Upper lobe of right lung (tissue), 1 donor: Measurements from ENCODE around the gene SMIM41. TPM values are rescaled to one million over a fixed set of nuclear protein-coding genes. Genes with fewer than 3 reads are reported as not detected.

Experiments
- ATAC-seq: fragments of 200-7000 bp; cut with Tn5 transposase; one replicate; pipeline ENCODE4 v1.9.1; 2020; ENCODE audit warnings: mild to moderate bottlenecking, moderate library complexity
- DNase-seq: peaks from one replicate; pipeline ENCODE4 v3.0.0-alpha.2; 2020
- H3K27ac ChIP-seq: fragments of 200-600 bp; one replicate; pipeline ENCODE4 v1.8.0; 2022
- H3K27me3 ChIP-seq: fragments of 200-600 bp; one replicate; pipeline ENCODE4 v1.8.0; 2022; ENCODE audit warnings: mild to moderate bottlenecking
- H3K36me3 ChIP-seq: fragments of 200-600 bp; one replicate; pipeline ENCODE4 v1.8.0; 2022
- H3K4me1 ChIP-seq: fragments of 200-600 bp; one replicate; pipeline ENCODE4 v1.8.0; 2022
- H3K4me3 ChIP-seq: fragments of 200-600 bp; one replicate; pipeline ENCODE4 v1.8.0; 2022; ENCODE audit warnings: mild to moderate bottlenecking
- H3K9me3 ChIP-seq: fragments of 200-600 bp; one replicate; pipeline ENCODE4 v1.8.0; 2022
- intact Hi-C: fragments of 100-400 bp; cut with DNase I; formaldehyde crosslinking; loops from one replicate; pipeline ENCODE4 v1.11.0; 2022
- total RNA-seq: library from RNA; stranded (reverse); fragmentation: NEBNext Ultra II Directional; extraction: Animal tissue kit (Norgen Biotek cat#: 25700); gene quantifications from one replicate; pipeline ENCODE4 v1.2.1, GENCODE V29; 2021
- TF ChIP-seq, protein P1 (sequence below): fragments of 200-600 bp; IDR thresholded peaks from one replicate; pipeline ENCODE4 v1.8.0; 2022; ENCODE audit warnings: antibody characterized with exemption
- donor health status: DM: no; HTN: yes; CAD: no; lungs with severe emphysema.

The SMIM41 gene
- total RNA-seq, 1 donor from 2014 or later = 6.1 TPM

DNA sequence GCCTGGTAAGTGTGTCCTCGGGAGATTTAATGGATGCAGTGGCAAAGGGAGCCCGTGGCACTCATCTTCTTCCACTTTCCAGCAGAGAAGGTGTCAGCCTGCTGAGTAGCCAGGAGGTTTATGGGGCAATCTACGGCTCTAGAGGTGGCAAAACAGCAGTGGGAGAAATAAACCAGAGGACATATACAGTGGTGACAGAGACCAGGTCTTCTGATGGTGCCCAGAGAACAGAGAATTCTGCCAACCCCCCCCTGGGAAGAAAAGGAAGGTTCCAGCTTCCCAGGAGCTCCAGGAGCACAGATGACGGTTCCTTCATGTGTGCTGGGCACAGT is 43.0 kb downstream of the SMIM41 start:
- no peaks in the 10 kb centered on the region for H3K36me3 ChIP-seq
- no peaks in the 10 kb centered on the region for H3K9me3 ChIP-seq
- DNase-seq = no peak
- intact Hi-C loops = no loop called here
- TF ChIP-seq, protein P1, sequence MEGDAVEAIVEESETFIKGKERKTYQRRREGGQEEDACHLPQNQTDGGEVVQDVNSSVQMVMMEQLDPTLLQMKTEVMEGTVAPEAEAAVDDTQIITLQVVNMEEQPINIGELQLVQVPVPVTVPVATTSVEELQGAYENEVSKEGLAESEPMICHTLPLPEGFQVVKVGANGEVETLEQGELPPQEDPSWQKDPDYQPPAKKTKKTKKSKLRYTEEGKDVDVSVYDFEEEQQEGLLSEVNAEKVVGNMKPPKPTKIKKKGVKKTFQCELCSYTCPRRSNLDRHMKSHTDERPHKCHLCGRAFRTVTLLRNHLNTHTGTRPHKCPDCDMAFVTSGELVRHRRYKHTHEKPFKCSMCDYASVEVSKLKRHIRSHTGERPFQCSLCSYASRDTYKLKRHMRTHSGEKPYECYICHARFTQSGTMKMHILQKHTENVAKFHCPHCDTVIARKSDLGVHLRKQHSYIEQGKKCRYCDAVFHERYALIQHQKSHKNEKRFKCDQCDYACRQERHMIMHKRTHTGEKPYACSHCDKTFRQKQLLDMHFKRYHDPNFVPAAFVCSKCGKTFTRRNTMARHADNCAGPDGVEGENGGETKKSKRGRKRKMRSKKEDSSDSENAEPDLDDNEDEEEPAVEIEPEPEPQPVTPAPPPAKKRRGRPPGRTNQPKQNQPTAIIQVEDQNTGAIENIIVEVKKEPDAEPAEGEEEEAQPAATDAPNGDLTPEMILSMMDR = no peak
- no peaks in the 10 kb centered on the region for H3K27me3 ChIP-seq
- peaks cover 22% of the 10 kb centered on the region for H3K4me1 ChIP-seq
- no peak for ATAC-seq
- H3K4me3 ChIP-seq = no peak overlapping the region
- no peak overlapping the region for H3K27ac ChIP-seq

- intact Hi-C loops = no loop called here
- no peaks in the 10 kb centered on the region for H3K27me3 ChIP-seq
These were observed 43.4 kb downstream of the SMIM41 start for GRCh38 chr12:52122904-52123303.

GRCh38 chr12:52123487-52124186 is 44.1 kb downstream of the SMIM41 start:
- Histone ChIP-seq H3K36me3 (no peaks in the 10 kb centered on the region), H3K9me3 (no peaks in the 10 kb centered on the region), H3K27me3 (no peaks in the 10 kb centered on the region), H3K4me3 (no peak overlapping the region), H3K4me1 (peaks cover 27% of the 10 kb centered on the region), H3K27ac (no peak overlapping the region)
- TF ChIP-seq, protein P1 = no peak
- intact Hi-C loops = no loop called here
- ATAC-seq (no peak), DNase-seq (peak; percentile 56)

More at GRCh38 chr12:52122904-52123303, 43.4 kb downstream of the SMIM41 start:
- H3K4me3 ChIP-seq = no peak overlapping the region
- TF ChIP-seq, protein P1 = no peak
- H3K4me1 ChIP-seq = peaks cover 26% of the 10 kb centered on the region
- no peaks in the 10 kb centered on the region for H3K36me3 ChIP-seq
- ATAC-seq (no peak), DNase-seq (peak; percentile 36)
- H3K9me3 ChIP-seq = no peaks in the 10 kb centered on the region
- H3K27ac ChIP-seq = no peak overlapping the region

- peaks cover 17% of the 10 kb centered on the region for H3K4me1 ChIP-seq
- DNase-seq = peak; percentile 31
- TF ChIP-seq, protein P1 = no peak
These were observed 46.0 kb downstream of the SMIM41 start for GRCh38 chr12:52125476-52125900.

GRCh38 chr12:52126050-52126604 is 46.6 kb downstream of the SMIM41 start:
- intact Hi-C loops = no loop called here
- Histone ChIP-seq H3K27me3 (no peaks in the 10 kb centered on the region), H3K27ac (peak overlapping the region; percentile 85), H3K36me3 (no peaks in the 10 kb centered on the region), H3K4me3 (no peak overlapping the region), H3K9me3 (no peaks in the 10 kb centered on the region), H3K4me1 (peaks cover 17% of the 10 kb centered on the region)
- no peak for ATAC-seq
- peak; percentile 39 for DNase-seq
- TF ChIP-seq, protein P1 = no peak

More at GRCh38 chr12:52125476-52125900, 46.0 kb downstream of the SMIM41 start:
- H3K27me3 ChIP-seq = no peaks in the 10 kb centered on the region
- no peaks in the 10 kb centered on the region for H3K36me3 ChIP-seq
- no peak for ATAC-seq
- no peaks in the 10 kb centered on the region for H3K9me3 ChIP-seq
- H3K27ac ChIP-seq = peak overlapping the region; percentile 85
- no peak overlapping the region for H3K4me3 ChIP-seq
- intact Hi-C loops = no loop called here
